ENCODE data around the gene DDRGK1. TPM values are rescaled to one million over a fixed set of nuclear protein-coding genes. Genes with fewer than 3 reads are reported as not detected.

Gene DDRGK1
- polyA plus RNA-seq, 1 donor from 2014 or later: 67.6 TPM

DNA sequence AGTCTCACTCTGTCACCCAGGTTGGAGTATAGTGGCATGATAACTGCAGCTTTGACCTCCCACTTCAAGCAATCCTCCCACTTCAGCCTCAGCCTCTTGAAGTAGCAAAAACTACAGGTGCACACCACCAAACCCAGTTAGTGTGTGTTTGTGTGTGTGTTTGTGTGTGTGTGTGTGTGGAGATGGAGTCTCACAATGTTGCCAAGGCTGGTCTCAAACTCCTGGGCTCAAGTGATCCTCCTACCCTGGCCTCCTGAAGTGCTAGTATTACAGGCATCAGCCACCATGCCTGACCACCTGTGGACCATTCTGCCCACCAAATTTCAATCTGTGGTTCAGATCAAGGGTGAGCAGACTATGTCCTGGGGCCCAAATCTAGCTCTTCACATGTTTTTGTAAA lies 53.6 kb downstream of the DDRGK1 start:
- Histone ChIP-seq H3K27me3 (ENCODE audit: insufficient read depth, low read depth, low read length) (no peaks in the 10 kb centered on the region), H4K20me1 (ENCODE audit: insufficient read depth) (no peaks in the 10 kb centered on the region), H3K36me3 (ENCODE audit: insufficient read depth, low read length) (peaks cover 10% of the 10 kb centered on the region), H3K4me2 (ENCODE audit: low read length) (no peak overlapping the region), H3K9me2 (ENCODE audit: insufficient read depth, low read length) (no peaks in the 10 kb centered on the region), H3F3A (ENCODE audit: insufficient read depth, low read length, poor library complexity, severe bottlenecking) (no peaks in the 10 kb centered on the region), H2AFZ (ENCODE audit: low read depth, low read length) (no peak overlapping the region), H3K9me3 (ENCODE audit: low read length) (no peaks in the 10 kb centered on the region), H3K79me2 (replicated peaks; ENCODE audit: insufficient read depth, low read length) (peaks cover 33% of the 10 kb centered on the region), H3K9ac (ENCODE audit: low read length) (no peak overlapping the region), H3K27ac (ENCODE audit: low read length) (no peak overlapping the region), H3K4me3 (ENCODE audit: low read length) (no peak overlapping the region)
- no peak for TF ChIP-seq SMC3 (conservative IDR thresholded peaks at IDR 0.05; ENCODE audit: poor library complexity)
- TF ChIP-seq, protein P1, sequence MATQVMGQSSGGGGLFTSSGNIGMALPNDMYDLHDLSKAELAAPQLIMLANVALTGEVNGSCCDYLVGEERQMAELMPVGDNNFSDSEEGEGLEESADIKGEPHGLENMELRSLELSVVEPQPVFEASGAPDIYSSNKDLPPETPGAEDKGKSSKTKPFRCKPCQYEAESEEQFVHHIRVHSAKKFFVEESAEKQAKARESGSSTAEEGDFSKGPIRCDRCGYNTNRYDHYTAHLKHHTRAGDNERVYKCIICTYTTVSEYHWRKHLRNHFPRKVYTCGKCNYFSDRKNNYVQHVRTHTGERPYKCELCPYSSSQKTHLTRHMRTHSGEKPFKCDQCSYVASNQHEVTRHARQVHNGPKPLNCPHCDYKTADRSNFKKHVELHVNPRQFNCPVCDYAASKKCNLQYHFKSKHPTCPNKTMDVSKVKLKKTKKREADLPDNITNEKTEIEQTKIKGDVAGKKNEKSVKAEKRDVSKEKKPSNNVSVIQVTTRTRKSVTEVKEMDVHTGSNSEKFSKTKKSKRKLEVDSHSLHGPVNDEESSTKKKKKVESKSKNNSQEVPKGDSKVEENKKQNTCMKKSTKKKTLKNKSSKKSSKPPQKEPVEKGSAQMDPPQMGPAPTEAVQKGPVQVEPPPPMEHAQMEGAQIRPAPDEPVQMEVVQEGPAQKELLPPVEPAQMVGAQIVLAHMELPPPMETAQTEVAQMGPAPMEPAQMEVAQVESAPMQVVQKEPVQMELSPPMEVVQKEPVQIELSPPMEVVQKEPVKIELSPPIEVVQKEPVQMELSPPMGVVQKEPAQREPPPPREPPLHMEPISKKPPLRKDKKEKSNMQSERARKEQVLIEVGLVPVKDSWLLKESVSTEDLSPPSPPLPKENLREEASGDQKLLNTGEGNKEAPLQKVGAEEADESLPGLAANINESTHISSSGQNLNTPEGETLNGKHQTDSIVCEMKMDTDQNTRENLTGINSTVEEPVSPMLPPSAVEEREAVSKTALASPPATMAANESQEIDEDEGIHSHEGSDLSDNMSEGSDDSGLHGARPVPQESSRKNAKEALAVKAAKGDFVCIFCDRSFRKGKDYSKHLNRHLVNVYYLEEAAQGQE (IDR thresholded peaks at IDR 0.05; ENCODE audit: borderline replicate concordance): no peak
- TF ChIP-seq TAF1 (IDR thresholded peaks at IDR 0.05; ENCODE audit: low read depth): no peak

DNA sequence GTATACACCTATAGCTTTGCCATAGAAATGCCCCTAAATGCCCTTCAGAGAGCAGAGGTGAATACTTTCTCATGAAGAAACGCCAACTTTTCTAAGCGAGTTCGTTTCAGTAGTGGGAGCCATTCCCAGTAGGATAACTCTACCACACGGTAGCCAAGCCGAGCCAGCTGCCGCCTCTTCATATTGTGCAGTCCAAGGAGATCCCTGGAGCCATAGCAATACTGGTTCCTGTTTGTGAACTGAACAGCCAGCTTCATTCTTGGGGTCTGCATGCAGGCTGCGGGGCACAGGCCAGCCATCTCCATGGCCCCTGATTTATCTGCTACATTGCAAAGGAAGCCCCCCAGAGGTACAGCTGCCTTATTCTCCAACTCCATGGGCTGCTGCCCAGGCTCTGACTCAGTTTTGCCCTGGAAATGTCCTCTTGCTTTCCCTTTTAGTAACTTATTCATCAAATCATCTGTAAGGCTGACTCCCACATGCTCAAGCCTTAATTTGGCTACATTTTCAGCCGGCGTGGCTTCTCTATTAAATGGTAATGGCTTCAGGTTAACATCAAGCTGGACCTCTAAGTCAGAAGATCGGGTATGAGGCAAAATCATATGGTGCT lies 57.6 kb downstream of the DDRGK1 start:
- Histone ChIP-seq H3K9me2 (ENCODE audit: insufficient read depth, low read length) (no peaks in the 10 kb centered on the region), H2AFZ (ENCODE audit: low read depth, low read length) (no peak overlapping the region), H3K79me2 (replicated peaks; ENCODE audit: insufficient read depth, low read length) (peaks cover 20% of the 10 kb centered on the region), H3K36me3 (ENCODE audit: insufficient read depth, low read length) (peaks cover 10% of the 10 kb centered on the region), H3F3A (ENCODE audit: insufficient read depth, low read length, poor library complexity, severe bottlenecking) (no peaks in the 10 kb centered on the region), H3K4me2 (ENCODE audit: low read length) (no peak overlapping the region), H3K27me3 (ENCODE audit: insufficient read depth, low read depth, low read length) (no peaks in the 10 kb centered on the region), H3K9me3 (ENCODE audit: low read length) (no peaks in the 10 kb centered on the region), H4K20me1 (ENCODE audit: insufficient read depth) (no peaks in the 10 kb centered on the region), H3K27ac (ENCODE audit: low read length) (no peak overlapping the region), H3K9ac (ENCODE audit: low read length) (no peak overlapping the region), H3K4me3 (ENCODE audit: low read length) (no peak overlapping the region)
- TF ChIP-seq EP300 (conservative IDR thresholded peaks at IDR 0.05; ENCODE audit: poor library complexity, severe bottlenecking) (no peak), POLR2AphosphoS5 (IDR thresholded peaks at IDR 0.05) (no peak), RAD21 (conservative IDR thresholded peaks at IDR 0.05) (no peak), MXI1 (conservative IDR thresholded peaks at IDR 0.05; ENCODE audit: poor library complexity, severe bottlenecking) (no peak), TAF1 (IDR thresholded peaks at IDR 0.05; ENCODE audit: low read depth) (no peak), SMC3 (conservative IDR thresholded peaks at IDR 0.05; ENCODE audit: poor library complexity) (no peak), EZH2 (IDR thresholded peaks at IDR 0.05; ENCODE audit: borderline replicate concordance, insufficient read depth, low read length, poor library complexity, severe bottlenecking) (no peak)
- TF ChIP-seq, protein P2, sequence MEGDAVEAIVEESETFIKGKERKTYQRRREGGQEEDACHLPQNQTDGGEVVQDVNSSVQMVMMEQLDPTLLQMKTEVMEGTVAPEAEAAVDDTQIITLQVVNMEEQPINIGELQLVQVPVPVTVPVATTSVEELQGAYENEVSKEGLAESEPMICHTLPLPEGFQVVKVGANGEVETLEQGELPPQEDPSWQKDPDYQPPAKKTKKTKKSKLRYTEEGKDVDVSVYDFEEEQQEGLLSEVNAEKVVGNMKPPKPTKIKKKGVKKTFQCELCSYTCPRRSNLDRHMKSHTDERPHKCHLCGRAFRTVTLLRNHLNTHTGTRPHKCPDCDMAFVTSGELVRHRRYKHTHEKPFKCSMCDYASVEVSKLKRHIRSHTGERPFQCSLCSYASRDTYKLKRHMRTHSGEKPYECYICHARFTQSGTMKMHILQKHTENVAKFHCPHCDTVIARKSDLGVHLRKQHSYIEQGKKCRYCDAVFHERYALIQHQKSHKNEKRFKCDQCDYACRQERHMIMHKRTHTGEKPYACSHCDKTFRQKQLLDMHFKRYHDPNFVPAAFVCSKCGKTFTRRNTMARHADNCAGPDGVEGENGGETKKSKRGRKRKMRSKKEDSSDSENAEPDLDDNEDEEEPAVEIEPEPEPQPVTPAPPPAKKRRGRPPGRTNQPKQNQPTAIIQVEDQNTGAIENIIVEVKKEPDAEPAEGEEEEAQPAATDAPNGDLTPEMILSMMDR (IDR thresholded peaks at IDR 0.05; ENCODE audit: poor library complexity, severe bottlenecking): no peak
- TF ChIP-seq, protein P1 (IDR thresholded peaks at IDR 0.05; ENCODE audit: borderline replicate concordance): no peak
